ENCODE measurements around the gene CCR2. TPM values are rescaled to one million over a fixed set of nuclear protein-coding genes. Genes with fewer than 3 reads are reported as not detected.
"Not testable (repeated sequence)": the region's sequence is repeated elsewhere in the genome, so short reads cannot be mapped to it uniquely, and the experiment has no call there.

Gene CCR2
- total RNA-seq, 1 donor from 2014 or later = not detected

- no peak overlapping the region for H3K4me3 Mint-ChIP-seq (ENCODE audit: low read depth)
- peaks cover 7% of the 10 kb centered on the region for H3K9me3 Mint-ChIP-seq (ENCODE audit: low read depth)
Observed at GRCh38 chr3:46318207-46318927, 35.5 kb upstream of the CCR2 start.

DNA sequence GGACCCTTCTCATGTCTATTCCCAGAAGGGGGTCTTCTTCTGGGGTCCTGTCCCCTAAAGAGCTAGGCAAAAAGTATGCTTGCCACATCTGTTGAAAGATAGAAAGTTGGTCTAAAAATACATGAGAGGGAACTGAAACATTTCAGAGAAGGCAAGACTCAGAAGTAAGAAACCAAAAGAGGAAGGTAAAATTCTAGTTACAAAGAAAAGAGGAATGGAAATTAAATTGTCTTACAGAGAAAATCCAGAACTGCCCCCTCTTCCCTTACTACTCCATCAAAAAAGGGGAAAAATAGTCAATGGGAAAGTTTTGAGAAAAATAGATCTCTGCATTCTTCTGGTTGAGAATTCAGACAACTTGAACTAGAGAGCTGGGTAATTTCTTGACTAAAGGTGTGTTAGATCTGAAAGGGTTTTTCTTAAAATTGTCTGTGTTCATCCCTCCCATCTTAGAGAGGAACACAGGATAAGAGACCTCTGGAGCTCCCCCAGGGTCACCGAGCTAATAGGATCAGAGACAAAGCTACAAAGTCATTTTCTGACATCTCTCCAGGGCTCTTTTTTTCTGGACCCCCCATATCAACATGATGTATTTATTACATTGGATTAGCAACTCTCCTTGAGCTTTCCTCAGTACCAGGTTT is 32.3 kb upstream of the CCR2 start:
- Mint-ChIP-seq H3K4me3 (ENCODE audit: low read depth) (no peak overlapping the region), H3K4me1 (ENCODE audit: low read depth) (no peaks in the 10 kb centered on the region), H3K27me3 (peaks cover 45% of the 10 kb centered on the region), H3K9me3 (ENCODE audit: low read depth) (peaks cover 7% of the 10 kb centered on the region), H3K27ac (no peak overlapping the region), H3K36me3 (ENCODE audit: insufficient read depth) (no peaks in the 10 kb centered on the region)
- no peak for DNase-seq (ENCODE audit: low spot score, unreplicated experiment)
- TF ChIP-seq, protein P1, sequence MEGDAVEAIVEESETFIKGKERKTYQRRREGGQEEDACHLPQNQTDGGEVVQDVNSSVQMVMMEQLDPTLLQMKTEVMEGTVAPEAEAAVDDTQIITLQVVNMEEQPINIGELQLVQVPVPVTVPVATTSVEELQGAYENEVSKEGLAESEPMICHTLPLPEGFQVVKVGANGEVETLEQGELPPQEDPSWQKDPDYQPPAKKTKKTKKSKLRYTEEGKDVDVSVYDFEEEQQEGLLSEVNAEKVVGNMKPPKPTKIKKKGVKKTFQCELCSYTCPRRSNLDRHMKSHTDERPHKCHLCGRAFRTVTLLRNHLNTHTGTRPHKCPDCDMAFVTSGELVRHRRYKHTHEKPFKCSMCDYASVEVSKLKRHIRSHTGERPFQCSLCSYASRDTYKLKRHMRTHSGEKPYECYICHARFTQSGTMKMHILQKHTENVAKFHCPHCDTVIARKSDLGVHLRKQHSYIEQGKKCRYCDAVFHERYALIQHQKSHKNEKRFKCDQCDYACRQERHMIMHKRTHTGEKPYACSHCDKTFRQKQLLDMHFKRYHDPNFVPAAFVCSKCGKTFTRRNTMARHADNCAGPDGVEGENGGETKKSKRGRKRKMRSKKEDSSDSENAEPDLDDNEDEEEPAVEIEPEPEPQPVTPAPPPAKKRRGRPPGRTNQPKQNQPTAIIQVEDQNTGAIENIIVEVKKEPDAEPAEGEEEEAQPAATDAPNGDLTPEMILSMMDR (IDR thresholded peaks at IDR 0.05; ENCODE audit: unreplicated experiment) = no peak

More at GRCh38 chr3:46318207-46318927, 35.5 kb upstream of the CCR2 start:
- DNase-seq (ENCODE audit: low spot score, unreplicated experiment) = no peak
- H3K27me3 Mint-ChIP-seq = peaks cover 45% of the 10 kb centered on the region
- H3K27ac Mint-ChIP-seq = no peak overlapping the region
- TF ChIP-seq, protein P1 (IDR thresholded peaks at IDR 0.05; ENCODE audit: unreplicated experiment) = no peak
- peaks cover 5% of the 10 kb centered on the region for H3K4me1 Mint-ChIP-seq (ENCODE audit: low read depth)
- no peaks in the 10 kb centered on the region for H3K36me3 Mint-ChIP-seq (ENCODE audit: insufficient read depth)

GRCh38 chr3:46324036-46324435 is 29.9 kb upstream of the CCR2 start:
- TF ChIP-seq, protein P1 (IDR thresholded peaks at IDR 0.05; ENCODE audit: unreplicated experiment) = no peak
- H3K36me3 Mint-ChIP-seq (ENCODE audit: insufficient read depth) = no peaks in the 10 kb centered on the region
- H3K27ac Mint-ChIP-seq = no peak overlapping the region
- peaks cover 27% of the 10 kb centered on the region for H3K27me3 Mint-ChIP-seq
- DNase-seq (ENCODE audit: low spot score, unreplicated experiment) = no peak
- H3K4me3 Mint-ChIP-seq (ENCODE audit: low read depth) = no peak overlapping the region
- H3K4me1 Mint-ChIP-seq (ENCODE audit: low read depth) = no peaks in the 10 kb centered on the region
- peaks cover 4% of the 10 kb centered on the region for H3K9me3 Mint-ChIP-seq (ENCODE audit: low read depth)

DNA sequence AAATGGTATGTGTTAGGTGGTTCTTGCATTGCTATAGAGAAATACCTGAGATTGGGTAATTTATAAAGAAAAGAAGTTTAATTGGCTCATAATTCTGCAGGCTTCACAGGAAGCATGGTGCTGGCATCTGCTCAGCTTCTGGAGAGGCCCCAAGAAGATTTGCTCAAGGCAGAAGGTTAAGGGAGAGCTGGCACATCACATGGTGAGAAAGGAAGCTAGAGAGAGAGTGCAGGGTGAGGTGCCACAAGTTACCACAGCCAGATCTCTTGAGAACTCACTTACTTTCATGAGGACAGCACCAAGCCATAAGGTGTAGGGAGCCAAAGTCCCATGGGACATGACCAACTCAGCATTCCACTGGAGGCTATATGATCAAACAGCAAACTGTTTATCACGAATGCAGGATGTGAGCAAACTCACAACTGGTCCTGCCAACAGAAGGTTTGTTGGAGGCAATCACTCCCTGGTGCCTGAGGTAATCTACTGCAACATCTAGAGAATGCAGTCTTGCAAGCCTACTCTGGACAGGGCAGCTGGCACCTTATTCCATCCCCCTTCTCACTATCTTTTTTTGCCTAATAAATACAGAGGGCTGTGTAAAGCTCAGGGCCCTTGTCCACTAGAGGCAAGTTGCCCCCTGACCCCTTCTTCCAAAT is 28.1 kb upstream of the CCR2 start:
- H3K9me3 Mint-ChIP-seq (ENCODE audit: low read depth) = peaks cover 4% of the 10 kb centered on the region
- TF ChIP-seq, protein P1 (IDR thresholded peaks at IDR 0.05; ENCODE audit: unreplicated experiment) = no peak
- no peaks in the 10 kb centered on the region for H3K4me1 Mint-ChIP-seq (ENCODE audit: low read depth)
- H3K27me3 Mint-ChIP-seq = peaks cover 24% of the 10 kb centered on the region
- no peak overlapping the region for H3K4me3 Mint-ChIP-seq (ENCODE audit: low read depth)
- no peak for DNase-seq (ENCODE audit: low spot score, unreplicated experiment)
- H3K36me3 Mint-ChIP-seq (ENCODE audit: insufficient read depth) = no peaks in the 10 kb centered on the region
- H3K27ac Mint-ChIP-seq = no peak overlapping the region

DNA sequence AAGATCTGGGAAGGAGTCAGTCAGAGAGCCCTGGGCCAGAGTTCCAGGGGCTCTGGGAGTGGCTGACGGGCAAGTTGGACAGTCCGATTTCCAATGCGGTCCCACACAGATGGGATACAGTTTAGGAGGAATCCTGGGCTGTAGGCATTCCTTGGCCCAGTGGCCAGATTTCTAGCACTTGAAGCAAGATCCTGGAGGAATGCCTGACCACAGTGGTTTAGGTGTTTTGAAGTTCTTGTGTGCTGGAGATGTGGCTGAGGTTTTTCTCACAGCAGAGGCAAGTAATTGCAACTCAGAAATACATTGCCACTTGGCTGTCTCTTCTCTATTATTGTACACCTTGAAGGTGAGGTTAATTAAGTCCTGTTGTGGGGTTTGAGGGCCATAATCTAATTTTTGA is 23.2 kb upstream of the CCR2 start:
- not testable (repeated sequence) for DNase-seq (ENCODE audit: low spot score, unreplicated experiment); H3K4me3 Mint-ChIP-seq (ENCODE audit: low read depth); H3K27me3 Mint-ChIP-seq; H3K4me1 Mint-ChIP-seq (ENCODE audit: low read depth); H3K27ac Mint-ChIP-seq; H3K36me3 Mint-ChIP-seq (ENCODE audit: insufficient read depth); H3K9me3 Mint-ChIP-seq (ENCODE audit: low read depth)

Measured in progenitor cell of endocrine pancreas (in vitro differentiated cells).